Spleen (tissue), 11 donors: ENCODE results near the gene SARS2. TPM values are rescaled to one million over a fixed set of nuclear protein-coding genes. Genes with fewer than 3 reads are reported as not detected.

ENCODE experiments used
- DNase-seq: peaks from one replicate; pipeline ENCODE4 v3.0.0-alpha.2; 2020
- H3K27ac ChIP-seq, 8 donors: fragments of 200-600 bp; sonication (generic) in 7 of 8; 1 replicate in 4 of 8; 2 replicates in 4 of 8; pipeline versions ENCODE4 v1.5.0 to v1.8.0; 2016 to 2021; ENCODE audit warnings: inconsistent platforms in 4 of 8, mild to moderate bottlenecking in 4 of 8, moderate library complexity in 1 of 8
- H3K27me3 ChIP-seq, 7 donors: fragments of 200-600 bp; sonication (generic) in 6 of 7; replicated peaks in 1 of 7; 1 replicate in 4 of 7; 2 replicates in 3 of 7; pipeline versions ENCODE4 v1.5.0 to v1.8.0; 2016 to 2021; ENCODE audit warnings: inconsistent platforms in 3 of 7, mild to moderate bottlenecking in 1 of 7
- H3K36me3 ChIP-seq, 6 donors: fragments of 200-600 bp; sonication (generic) in 5 of 6; 1 replicate in 4 of 6; 2 replicates in 2 of 6; pipeline versions ENCODE4 v1.5.0 to v1.8.0; 2016 to 2021; ENCODE audit warnings: inconsistent platforms in 2 of 6
- H3K4me1 ChIP-seq, 6 donors: fragments of 200-600 bp; sonication (generic) in 5 of 6; 1 replicate in 3 of 6; 2 replicates in 3 of 6; pipeline versions ENCODE4 v1.5.0 to v1.8.0; 2016 to 2021; ENCODE audit warnings: inconsistent platforms in 3 of 6
- H3K4me3 ChIP-seq, 8 donors: fragments of 200-600 bp; sonication (generic) in 7 of 8; 1 replicate in 4 of 8; 2 replicates in 4 of 8; pipeline versions ENCODE4 v1.5.0 to v1.8.0; 2016 to 2021; ENCODE audit warnings: inconsistent platforms in 4 of 8, mild to moderate bottlenecking in 4 of 8, moderate library complexity in 2 of 8
- H3K9me3 ChIP-seq, 8 donors: fragments of 200-600 bp; sonication (generic) in 7 of 8; 1 replicate in 4 of 8; 2 replicates in 4 of 8; pipeline versions ENCODE4 v1.5.0 to v1.8.0; 2016 to 2021; ENCODE audit warnings: inconsistent platforms in 4 of 8
- CTCF ChIP-seq, 11 experiments: fragments of 200-600 bp in 7 of 11; fragments of 450-650 bp in 4 of 11; sonication (generic) in 4 of 11; IDR thresholded peaks in 8 of 11; conservative IDR thresholded peaks in 3 of 11; 1 replicate in 7 of 11; 2 replicates in 4 of 11; pipeline versions ENCODE4 v1.4.0 to v1.8.0; 2016 to 2021; ENCODE audit warnings: antibody characterized with exemption in 11 of 11, inconsistent platforms in 4 of 11, mild to moderate bottlenecking in 1 of 11
- POLR2A ChIP-seq, 3 donors: fragments of 450-650 bp; IDR thresholded peaks; one replicate each; pipeline ENCODE4 v1.5.1; 2017; ENCODE audit warnings: antibody characterized with exemption in 3 of 3, mild to moderate bottlenecking in 1 of 3
- POLR2AphosphoS5 ChIP-seq, 3 donors: sonication (generic); formaldehyde crosslinking; IDR thresholded peaks; one replicate each; pipeline ENCODE4 v1.5.1; 2017; ENCODE audit warnings: antibody characterized with exemption in 3 of 3
- WGBS, 5 donors: extraction: QIAGEN DNeasy Blood & Tissue Kit in 3 of 5; methylation state at CpG; one replicate each; pipeline versions ENCODE4 v1.1.5 to v1.1.7; 2013 to 2018; 5-methylcytosine and 5-hydroxymethylcytosine counted together
- intact Hi-C: fragments of 100-400 bp; cut with DNase I; formaldehyde crosslinking; loops from one replicate; pipeline ENCODE4 v1.15.0; 2023; ENCODE audit warnings: low total_unique reads
- polyA plus RNA-seq, 3 donors: library from polyadenylated mRNA; stranded (reverse); fragments of 200-250 nt; gene quantifications; one replicate each; pipeline ENCODE4 v1.2.1, GENCODE V29; 2013
- total RNA-seq, 7 donors: library from RNA; depleted of rRNA in 3 of 7; stranded (reverse); fragments of >200 nt in 3 of 7; fragmentation: NEBNext Ultra II Directional in 4 of 7; extraction: Animal tissue kit (Norgen Biotek cat#: 25700) in 4 of 7; gene quantifications; one replicate each; pipeline versions ENCODE4 v1.1.0 to v1.2.1, GENCODE V29; 2016 to 2021
- donor health status: healthy with polysubstance abuse.
- donor health status: DM: no; HTN: no; CAD: no; lungs with moderate emphysema.
- donor health status: DM: no; HTN: no; CAD: no.
- donor health status: Bipolar disorder and iron deficiency.
- donor health status: healthy.
- donor health status: DM: no; HTN: no; CAD: no.
- donor health status: DM: yes; HTN: yes; CAD: no.

Gene SARS2
- total and polyA plus RNA-seq, 10 donors = 12.5 to 70.3 (median 26.9) TPM

DNA sequence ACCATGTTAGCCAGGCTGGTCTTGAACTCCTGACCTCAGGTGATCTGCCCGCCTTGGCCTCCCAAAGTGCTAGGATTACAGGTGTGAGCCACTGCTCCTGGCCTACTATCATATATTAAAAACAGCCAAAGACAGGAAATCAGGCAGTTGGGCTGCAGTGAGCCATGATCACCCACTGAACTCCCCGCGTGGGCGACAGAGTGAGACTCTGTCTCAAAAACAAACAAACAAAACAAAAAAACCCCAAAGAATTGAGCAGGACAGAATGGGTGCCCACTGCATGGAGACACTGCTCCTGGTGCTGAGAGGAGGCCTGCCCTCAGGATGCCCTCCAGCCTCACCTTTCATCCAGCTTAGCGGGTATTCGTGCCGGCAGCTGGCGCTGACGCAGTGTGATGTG is 47.3 kb downstream of the SARS2 start:
- Histone ChIP-seq H3K4me1 (peaks cover 12 to 36% (median 16%) of the 10 kb centered on the region in 6 donors), H3K27ac (peak overlapping the region in 1 of 8 donors; percentile 8), H3K9me3 (no peaks in the 10 kb centered on the region), H3K4me3 (no peak overlapping the region), H3K27me3 (no peaks in the 10 kb centered on the region), H3K36me3 (peaks cover 0 to 81% (median 27%) of the 10 kb centered on the region in 6 donors)
- intact Hi-C loops = no loop called here
- no peak for DNase-seq
- 89 to 96% (median 95%) methylated on average over 9 of the region's 9 CpGs for WGBS, 5 donors
- TF ChIP-seq POLR2A (IDR thresholded peaks at IDR 0.05) = no peak
- TF ChIP-seq CTCF (IDR thresholded peaks at IDR 0.05 in 8 of 11, conservative IDR thresholded peaks at IDR 0.05 in 3 of 11) = no peak
- TF ChIP-seq POLR2AphosphoS5 (IDR thresholded peaks at IDR 0.05) = no peak

DNA sequence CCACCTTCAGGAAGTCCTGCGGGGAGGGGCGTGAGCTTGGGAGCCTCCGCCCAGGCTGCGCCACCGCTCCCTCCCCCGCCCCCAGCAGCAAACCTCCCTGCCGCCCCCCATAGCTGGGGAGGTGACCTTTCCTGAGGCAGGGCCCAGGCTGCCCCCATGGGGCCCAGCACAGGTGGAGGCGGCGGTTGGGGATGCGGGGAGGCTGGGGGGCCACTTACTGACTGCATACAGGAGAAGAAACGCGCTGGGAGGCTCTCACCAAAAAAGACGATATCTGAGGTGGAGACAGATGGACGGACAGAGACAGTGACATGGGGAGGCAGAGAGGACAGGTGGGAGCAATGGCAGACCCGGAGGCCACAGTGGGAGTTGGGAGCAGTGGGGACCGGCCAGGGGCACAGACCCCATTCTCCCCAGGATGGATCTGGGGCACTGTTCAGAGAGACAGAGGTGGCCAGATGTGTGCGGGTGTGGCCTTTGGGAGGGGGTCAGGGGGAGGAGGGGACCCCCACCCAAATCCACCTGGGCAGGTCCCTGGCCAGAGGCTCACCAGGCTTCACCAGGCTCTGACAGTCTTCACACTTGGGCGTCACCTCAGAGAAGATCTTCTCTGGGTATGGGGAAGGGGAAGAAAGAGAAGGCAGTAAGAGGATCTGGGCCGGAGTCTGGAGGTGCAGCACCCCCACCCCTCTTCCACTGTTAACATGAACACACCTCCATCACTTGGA is 49.5 kb downstream of the SARS2 start:
- WGBS, 5 donors = 94 to 99% (median 96%) methylated on average over 12 to 19 of the region's 19 CpGs
- DNase-seq = peak; percentile 73
- H3K4me3 ChIP-seq = no peak overlapping the region
- H3K27ac ChIP-seq = peak overlapping the region in 3 of 8 donors; percentile 94 to 98 (median 95)
- H3K36me3 ChIP-seq = peaks cover 0 to 77% (median 25%) of the 10 kb centered on the region in 6 donors
- no peaks in the 10 kb centered on the region for H3K27me3 ChIP-seq
- peaks cover 13 to 44% (median 26%) of the 10 kb centered on the region in 6 donors for H3K4me1 ChIP-seq
- intact Hi-C loops = no loop called here
- no peaks in the 10 kb centered on the region for H3K9me3 ChIP-seq
- TF ChIP-seq POLR2AphosphoS5 (IDR thresholded peaks at IDR 0.05) (no peak), CTCF (IDR thresholded peaks at IDR 0.05 in 8 of 11, conservative IDR thresholded peaks at IDR 0.05 in 3 of 11) (no peak), POLR2A (IDR thresholded peaks at IDR 0.05) (no peak)

DNA sequence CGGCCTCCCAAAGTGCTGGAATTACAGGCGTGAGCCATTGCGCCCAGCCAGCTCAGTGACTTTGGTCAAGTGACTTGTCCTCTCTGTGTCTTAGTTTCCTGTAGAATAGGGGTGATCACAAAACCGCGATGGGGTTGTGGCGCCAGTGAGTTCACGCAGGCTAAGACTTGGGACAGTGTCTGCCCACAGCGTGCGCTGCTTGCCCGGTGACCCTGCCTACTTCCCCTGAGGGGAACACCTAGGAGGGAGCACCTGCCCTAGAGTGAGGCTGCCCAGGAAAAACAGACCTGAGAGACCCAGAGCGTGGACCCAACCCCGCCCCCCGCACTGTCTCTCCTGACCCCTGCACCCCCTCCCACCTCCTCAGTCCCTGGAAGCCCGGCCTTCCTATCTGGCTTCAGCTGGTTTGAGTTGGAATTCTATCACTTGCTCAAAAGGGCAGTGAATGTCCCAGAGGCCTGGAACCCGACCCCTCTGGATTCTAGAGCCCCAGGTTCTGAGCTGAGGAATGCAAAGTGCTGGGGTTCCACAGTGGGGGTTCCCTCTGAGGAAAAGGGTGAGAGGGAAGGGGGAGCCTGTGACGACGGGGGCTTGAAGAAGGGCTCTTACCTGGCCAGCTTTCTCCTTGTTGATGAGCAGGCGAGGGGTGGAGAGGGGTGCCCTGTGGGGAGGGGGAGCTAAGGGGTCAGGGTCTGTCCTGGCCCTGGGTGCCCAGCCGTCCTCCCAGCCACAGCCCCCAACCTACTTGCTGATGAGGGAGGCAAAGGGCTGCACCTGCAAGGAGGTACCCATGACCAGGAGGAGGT is 50.3 kb downstream of the SARS2 start:
- intact Hi-C loops = no loop called here
- Histone ChIP-seq H3K9me3 (no peaks in the 10 kb centered on the region), H3K36me3 (peaks cover 0 to 78% (median 25%) of the 10 kb centered on the region in 6 donors), H3K4me3 (no peak overlapping the region), H3K27me3 (no peaks in the 10 kb centered on the region), H3K27ac (peak overlapping the region in 6 of 8 donors; percentile 93 to 98 (median 94)), H3K4me1 (peaks cover 13 to 44% (median 26%) of the 10 kb centered on the region in 6 donors)
- DNase-seq = peak; percentile 75
- no peak for TF ChIP-seq POLR2AphosphoS5 (IDR thresholded peaks at IDR 0.05)
- no peak for TF ChIP-seq POLR2A (IDR thresholded peaks at IDR 0.05)
- TF ChIP-seq CTCF (IDR thresholded peaks at IDR 0.05 in 8 of 11, conservative IDR thresholded peaks at IDR 0.05 in 3 of 11) = no peak
- 93 to 98% (median 96%) methylated on average over 18 to 19 of the region's 19 CpGs for WGBS, 5 donors

GRCh38 chr19:38879400-38879751 is 51.2 kb downstream of the SARS2 start:
- no peaks in the 10 kb centered on the region for H3K9me3 ChIP-seq
- no peaks in the 10 kb centered on the region for H3K27me3 ChIP-seq
- H3K4me1 ChIP-seq = peaks cover 13 to 44% (median 26%) of the 10 kb centered on the region in 6 donors
- H3K36me3 ChIP-seq = peaks cover 0 to 70% (median 25%) of the 10 kb centered on the region in 6 donors
- H3K27ac ChIP-seq = peak overlapping the region; percentile 92 to 98 (median 94)
- intact Hi-C loops = no loop called here
- TF ChIP-seq POLR2AphosphoS5 (IDR thresholded peaks at IDR 0.05) (no peak), CTCF (IDR thresholded peaks at IDR 0.05 in 8 of 11, conservative IDR thresholded peaks at IDR 0.05 in 3 of 11) (no peak), POLR2A (IDR thresholded peaks at IDR 0.05) (no peak)
- DNase-seq = peak; percentile 81
- 91 to 97% (median 93%) methylated on average over 11 of the region's 11 CpGs for WGBS, 5 donors
- peak overlapping the region in 1 of 8 donors; percentile 65 for H3K4me3 ChIP-seq
